HG03469 (cell line): ENCODE measurements around the gene RELT.

ENCODE experiments used
- ATAC-seq: cut with Tn5 transposase; IDR thresholded peaks from one replicate; pipeline ENCODE4 v1.9.1; 2021; ENCODE audit warnings: mild to moderate bottlenecking, moderate library complexity, moderate number of reproducible peaks; ENCODE audit not compliant: unreplicated experiment

The RELT gene

DNA sequence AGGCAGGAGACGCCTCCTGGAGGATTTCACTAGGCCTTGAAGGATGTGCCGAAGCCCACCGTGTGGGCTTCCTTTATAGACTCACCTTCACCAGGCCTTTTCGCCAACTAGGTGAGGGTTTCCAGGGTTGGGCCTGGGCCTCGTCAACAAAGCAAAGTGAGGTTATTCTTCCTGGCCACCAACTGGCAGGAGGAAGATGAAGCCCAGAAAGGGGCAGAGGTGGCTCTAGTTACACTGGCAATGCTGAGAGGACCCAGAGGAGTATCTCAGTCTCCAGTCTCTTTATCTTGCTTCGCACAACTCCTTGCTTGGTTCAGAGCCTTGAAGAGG lies 404 bp upstream of the RELT start:
- ATAC-seq = no peak

DNA sequence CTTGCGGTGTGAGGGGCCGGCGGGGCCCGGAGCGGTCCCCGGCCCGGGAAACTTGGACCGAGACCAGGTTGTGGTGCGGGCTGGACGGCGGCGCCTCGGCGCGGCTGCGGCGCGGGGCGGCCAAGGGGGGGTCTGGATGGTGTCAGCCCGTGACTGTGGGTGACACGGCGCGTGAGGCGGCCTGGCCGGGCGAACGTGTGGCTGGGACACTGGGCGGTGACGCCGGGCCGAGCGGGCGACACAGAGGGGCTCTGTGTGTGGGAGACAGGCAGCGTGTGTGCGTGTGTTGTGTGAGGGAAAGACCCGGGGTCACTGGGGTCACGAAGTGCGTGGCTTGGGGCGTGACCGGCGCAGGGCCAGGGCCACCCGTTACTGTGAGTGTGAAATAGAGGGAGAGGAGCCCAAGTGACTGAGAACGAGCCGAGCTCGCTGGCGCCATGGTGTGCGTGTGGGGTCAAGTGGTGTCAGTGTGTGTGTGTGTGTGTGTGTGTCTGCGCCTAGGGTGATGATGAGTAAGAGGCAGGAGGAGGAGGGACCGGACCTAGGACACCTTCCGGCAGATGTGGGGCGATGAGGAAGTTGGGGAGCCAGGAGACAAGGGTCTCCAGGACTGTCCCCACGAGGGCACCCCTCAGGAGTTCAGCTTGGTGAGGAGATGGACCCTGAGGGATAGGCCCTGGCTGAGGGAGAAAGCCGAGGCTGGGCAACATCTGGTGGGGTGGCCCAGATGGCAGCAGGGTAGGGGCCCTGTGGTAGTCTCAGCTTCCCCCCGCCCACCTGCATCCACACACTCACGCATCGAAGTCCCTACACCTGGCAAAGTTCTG lies 817 bp downstream of the RELT start:
- no peak for ATAC-seq

DNA sequence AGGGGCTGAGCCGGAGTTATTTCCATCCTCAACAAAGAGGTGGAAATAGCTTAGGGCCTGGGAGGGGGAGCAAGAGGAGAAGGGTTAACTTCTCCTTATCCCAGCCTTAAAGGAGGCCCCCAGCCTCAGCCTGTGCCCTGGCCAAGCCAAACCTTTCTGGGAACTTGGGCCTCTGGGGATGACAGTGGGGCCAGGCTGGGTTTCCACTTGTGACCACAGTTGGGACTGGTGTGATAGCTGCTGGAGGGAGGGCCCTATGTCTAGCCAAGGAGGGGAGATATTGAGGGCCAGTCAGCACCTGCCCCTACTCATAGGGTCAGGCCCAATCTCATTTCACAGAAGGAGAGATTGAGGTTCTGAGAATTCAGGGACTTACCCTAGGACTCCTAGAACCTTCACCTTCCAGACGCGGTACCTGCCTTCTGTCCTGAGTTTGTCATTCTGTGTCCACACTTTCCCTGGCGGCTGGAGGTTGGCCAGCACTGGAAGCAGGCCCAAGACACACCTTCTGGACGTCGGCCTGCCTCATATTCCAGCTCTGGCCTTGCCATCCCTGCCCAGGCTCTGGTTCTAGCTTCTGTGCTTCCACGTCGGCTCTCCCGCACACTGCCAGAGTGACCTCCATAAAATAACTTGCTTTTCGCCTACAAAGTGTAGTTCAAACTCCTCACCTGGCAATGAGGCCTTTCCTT lies 3.1 kb downstream of the RELT start:
- ATAC-seq = no peak

DNA sequence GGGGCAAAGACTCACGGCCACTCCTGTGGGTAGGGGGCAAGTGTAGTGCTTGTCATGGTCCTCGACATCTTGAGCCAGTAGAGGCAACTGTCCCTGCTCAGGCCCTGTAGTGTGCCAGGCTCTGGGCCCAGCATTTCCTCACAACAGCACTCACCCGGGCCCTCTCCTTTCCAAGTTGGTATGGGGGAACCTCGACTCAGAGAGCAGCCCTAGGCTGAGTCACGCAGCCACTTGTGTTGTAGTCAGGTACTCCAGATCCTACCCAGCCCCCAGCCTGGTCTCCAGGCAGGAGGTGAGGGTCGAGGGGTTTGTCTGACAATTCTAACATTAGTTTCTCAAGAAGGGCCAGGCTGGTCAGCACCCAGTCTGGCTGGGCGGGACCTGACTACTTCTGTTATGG lies 4.1 kb downstream of the RELT start:
- no peak for ATAC-seq

DNA sequence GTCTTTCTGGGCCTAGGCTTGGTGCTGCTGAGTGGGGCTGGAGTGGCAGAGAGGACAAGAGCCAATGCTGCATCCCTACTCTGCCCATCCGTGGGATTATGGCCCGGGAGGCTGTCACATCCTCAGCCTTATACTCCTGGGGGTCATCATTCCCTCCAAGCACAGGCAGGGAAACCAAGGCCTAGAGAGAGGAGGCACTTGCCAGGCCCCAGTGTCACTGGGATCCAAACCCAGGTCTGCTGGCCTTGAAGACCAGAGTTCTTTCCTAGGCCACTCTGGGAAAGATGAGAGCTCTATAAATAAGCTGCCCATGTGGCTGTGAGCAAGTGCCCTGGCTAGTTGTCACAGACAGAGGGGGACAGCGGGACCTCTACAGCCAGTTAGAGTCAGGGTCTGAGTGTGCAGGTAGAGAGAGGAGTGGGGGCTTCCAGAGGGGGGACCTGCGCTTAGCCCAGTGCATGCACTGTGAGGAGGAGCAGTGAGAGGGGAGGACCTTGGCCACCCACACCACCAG lies 4.8 kb downstream of the RELT start:
- ATAC-seq = no peak

DNA sequence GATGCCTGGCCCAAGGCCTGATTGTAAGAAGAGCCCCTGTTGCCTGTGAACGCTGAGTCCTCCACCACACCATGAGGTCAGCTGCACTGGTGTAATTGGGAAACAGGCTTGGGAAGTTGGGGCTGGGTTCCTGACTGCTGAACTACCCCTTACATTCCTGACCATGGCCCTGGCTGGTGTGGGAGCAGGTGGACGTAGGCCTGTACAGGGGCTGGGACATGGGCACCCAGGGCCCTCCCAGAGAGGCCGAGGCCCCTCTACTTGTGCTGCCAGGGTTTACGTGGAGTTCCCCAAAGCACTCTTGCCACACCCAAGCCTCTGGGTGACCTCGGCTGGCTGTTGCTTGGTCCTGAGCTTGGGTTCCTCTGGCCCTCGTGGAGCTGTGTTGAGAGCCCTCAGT lies 5.4 kb downstream of the RELT start:
- no peak for ATAC-seq

DNA sequence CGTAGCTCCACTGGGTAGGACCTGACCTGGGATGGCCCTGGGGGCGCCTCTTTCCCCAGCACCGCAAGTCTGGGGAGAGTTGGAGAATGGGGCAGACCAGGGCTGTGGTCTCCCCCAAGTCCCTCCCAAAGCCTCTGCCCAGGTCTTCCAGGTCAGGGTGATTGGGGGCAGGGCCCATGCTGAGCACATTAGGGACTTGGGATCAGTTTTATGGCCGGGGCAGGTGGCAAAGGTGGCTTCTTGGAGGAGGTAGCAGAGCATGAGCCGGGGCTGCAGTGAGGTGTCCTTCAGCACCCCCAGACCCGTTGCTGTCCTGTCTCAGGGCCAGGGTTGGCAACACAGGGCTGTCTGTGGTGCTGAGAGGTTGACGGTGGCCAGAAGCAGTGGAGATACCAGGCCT lies 6.0 kb downstream of the RELT start:
- ATAC-seq = no peak

DNA sequence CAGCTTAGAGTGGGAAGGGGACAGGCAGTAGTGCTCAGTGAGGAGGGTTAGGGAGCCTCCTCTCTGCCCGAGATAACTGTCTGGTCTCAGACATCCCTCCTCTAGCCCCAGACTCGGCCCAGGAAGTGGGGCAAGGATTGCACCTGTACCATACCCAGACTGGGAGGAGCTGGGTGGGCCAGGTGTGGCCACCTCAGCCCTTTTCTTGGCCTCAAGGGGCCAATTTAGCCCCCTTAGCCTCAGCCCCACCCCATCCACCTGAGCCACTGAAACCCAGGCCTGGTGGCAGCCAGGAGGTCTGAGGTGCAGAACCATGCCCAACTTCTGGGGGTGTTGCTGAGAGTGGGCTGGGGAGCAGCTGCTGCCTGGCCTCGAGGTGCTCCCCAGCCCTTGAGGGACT lies 6.5 kb downstream of the RELT start:
- ATAC-seq = no peak

DNA sequence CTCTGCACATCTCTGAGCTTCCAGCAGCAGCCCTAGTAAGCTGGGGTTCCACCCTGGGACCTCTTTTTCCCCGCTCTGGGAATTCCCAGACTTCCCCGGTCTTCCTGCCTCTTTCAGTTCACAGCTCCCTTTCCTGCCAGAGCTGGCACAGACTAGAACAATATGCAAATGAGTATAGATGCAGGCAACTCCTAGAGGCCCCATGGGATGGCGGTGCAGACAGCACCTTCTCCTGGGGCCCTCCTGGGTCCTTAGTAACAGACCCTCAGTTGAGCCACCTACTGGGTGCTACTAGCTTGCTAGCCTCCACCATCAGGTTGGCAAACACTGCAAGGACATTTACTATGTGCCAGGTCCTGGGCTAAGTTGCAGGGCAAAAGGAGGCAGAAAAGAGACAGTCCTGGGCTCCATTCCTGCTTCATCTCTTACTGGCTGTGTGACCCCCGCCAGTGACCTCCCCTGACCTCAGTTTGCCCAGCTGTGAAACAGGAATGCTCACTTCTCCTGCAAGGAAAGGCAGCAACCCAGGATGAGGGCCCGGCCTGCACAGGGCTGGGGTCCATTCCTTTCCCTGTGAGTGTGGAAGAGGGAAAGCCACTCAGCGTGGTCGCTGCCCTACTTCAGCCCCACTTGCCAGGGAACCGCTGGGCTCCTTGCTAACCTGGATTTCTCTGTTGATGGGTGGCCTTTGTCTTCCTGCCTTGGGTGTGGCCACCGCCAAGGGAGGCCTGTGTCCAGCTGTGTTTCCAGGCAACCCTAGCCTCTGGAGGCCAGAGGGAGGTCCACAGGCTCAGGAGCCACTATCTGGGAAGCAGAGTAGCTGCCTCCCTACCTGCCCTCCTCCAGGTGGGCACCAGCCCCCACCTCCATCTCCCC lies 7.3 kb downstream of the RELT start:
- ATAC-seq = no peak

DNA sequence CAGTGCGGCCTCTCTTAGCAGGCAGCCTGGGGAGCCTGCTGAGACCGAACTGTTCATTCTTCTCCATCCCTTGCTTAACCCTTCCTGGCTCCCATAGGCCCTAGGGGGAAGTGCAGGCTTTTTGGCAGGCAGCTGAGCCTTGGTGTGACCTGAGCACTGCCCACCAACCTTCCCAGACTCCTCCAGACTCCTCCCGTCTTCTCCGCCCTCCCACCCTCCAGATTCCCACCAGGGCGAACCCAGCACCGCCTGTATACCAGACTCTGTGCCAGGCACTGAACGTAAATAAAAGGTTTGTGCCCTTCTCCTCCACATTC lies 7.9 kb downstream of the RELT start:
- ATAC-seq = no peak

DNA sequence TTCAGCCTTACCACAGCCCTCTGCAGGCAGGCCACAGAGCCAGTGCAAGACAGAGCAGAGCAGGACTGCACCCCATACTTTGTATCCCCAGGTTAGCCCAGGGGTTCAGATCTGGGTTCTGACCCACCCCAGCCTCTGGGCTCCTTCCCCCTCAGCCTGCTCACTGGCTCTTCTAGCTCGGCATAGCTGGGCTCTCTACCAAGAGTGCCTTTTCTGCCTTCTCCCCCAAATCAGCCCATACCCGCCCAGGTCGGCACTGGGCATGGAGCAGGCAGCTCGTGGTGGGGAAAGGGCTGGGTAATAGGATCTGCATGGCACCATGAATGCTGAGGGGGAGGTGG lies 8.3 kb downstream of the RELT start:
- ATAC-seq = no peak

DNA sequence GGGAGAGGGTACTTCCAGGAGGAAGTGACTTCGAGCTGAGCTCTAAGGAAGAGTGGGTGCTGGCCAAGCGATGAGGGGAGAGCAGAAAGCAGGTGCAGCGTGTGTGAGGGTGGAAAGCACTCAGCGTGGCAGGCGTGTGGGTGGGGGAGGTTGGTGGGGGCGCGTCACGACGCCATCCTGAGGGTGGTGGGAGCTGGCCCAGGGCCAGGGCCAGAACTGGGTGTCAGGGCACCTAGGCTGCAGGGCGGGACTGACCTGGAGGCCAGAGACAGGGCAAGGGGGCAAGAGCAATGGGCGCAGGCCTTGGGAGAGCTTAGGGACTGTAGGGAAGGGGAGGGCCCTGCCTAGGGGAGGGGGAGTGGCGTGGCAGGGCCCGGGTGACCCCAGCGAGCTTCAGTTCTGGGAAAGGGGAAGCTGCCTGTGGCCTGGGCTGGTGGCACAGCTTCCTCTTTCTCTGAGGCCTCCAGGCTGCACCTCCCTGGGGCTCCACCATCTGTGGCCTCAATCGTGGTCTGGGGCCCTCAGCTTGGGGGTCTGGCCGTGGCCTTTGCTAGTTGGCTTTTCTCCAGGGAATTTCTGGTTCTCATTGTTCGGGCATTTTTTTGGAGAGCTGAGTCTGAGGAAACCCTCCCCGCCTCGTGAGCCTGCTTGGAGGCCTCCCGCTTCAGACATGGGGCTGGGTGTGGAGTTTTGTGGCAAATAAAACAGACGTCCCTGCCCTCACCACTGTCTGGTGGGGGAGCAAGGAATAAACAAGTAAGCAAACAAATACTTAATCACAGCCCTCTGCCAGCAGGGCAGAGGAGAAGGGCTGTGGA lies 8.9 kb downstream of the RELT start:
- no peak for ATAC-seq

DNA sequence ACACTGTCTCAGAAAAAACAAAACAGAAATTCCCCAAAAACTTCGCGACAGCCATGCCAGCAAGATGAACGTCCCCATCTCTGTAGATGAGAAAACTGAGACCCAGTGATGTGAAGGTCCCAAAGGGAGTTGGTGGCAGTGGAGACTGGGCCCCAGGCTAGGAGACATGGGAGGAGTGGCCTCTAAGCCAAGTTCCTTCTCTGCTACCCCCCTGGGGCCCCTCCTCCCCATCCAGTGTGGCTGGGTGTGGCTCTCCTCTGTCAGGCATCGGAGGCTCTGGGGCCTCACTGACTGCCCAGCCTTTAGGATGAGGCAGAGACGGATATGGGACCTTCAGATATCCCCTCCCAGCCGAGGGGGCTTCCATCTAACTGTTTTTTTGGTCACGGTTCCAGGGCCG lies 9.8 kb downstream of the RELT start:
- ATAC-seq = no peak

DNA sequence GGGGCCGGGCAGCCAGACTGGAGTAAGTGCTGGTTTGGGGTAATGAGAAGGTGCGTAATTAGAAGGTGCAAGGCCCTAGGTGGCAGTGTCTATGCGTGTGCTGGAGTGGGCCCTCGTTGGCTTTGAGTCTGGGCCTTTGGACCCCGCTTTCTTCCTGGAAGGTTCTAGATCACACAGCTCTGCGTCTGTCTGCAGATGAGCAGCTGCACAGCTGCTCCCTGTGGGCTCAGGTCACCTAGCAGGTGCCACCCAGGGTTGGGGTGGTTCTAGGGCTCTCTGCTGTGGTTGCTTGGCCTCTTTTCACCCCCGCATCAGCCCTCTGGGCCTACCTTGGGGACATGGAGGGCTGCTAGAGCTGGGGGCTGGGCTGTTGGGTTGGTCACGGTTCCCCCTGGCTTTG lies 10.3 kb downstream of the RELT start:
- no peak for ATAC-seq

DNA sequence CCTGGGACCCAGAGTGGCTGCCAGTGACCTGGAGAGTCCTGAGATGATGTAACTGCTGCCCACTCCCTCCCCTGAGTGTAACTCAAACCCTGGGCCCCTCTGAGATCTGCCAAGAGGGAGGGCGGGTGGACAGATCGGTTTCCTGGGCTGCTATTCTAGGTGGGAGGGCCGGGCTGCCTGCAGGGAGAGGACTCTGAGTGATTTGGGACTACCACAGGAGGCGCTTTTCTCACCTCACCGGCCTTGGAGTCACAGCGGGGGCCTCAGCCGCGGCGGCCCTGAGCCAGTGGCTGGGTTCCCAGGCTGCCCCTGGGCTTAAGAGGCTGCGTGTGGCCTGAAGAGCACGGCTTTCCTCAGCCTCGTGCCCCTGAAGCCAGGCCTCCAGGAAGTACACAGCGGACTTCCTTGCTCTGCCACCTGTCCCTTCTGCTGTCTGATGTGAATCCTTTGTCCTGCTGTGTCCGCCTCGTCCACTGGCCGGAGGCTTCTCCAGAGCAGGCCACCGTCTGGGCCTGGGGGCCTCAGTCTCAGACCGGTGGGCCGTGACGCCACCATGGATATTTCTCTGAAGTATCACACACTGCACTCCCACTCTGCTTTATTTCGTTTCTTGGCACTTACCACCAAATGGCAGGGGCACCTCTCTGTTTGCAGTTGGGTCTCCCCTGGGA lies 11.5 kb downstream of the RELT start:
- ATAC-seq = no peak

DNA sequence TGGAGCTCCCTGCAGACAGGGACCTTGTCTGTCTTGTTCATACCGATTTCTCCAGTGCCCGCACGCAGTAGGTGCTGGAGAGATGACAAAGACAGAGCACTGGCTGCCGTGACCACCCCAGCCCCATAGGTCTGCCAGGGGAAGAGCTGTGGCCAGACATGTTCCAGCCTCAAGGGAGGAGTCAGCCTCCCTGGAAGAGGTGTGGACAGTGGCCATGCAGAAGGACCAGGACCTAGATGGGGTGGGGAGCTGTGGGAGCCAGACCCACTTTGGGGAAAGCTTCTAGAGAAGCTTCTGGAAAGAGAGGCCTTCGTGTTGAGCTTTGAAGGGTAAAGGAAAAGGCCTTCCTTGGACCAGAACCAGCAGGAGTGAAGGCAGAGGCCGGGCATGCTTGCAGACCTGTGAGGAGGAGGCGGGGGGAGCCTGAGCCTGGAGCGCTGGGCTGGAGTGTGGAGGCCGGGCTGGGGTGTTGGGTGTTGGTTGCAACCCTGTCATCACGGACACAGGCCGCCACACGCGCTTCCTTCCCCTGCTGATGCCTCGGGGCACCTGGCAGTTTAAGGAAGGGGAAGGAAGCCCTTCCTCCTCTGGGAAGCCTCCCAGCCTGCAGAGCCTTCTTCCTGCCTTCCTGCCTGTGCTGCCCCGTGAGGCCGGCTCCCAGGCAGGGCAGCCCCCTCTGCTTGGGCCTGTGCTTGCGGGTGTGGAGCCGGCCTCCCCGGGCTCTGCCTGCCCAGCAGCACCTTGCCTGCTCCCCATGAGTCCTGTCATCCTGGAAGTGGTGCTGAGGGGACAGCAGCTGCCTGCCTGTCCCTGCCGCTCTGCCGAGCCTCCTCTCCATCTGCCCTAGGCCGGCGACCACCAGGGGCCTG lies 12.3 kb downstream of the RELT start:
- no peak for ATAC-seq

DNA sequence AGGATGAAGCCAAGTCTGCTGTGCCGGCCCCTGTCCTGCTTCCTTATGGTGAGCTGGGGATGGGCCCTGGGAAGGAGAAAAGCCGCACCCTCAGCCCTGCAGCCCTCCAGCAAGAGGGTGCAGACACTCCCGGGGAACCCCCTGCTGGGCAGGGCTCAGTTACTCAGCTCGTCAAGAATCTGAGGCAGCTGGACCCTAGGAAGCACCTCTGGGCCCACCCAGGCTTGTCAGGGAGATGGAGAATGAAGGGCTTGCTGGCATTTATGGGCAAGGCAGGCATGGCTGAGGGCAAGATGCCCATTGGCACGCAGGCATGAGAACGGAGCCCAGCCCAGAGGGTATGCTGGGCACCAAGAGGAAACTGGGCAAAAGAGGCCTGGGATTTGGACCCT lies 12.9 kb downstream of the RELT start:
- ATAC-seq = no peak

DNA sequence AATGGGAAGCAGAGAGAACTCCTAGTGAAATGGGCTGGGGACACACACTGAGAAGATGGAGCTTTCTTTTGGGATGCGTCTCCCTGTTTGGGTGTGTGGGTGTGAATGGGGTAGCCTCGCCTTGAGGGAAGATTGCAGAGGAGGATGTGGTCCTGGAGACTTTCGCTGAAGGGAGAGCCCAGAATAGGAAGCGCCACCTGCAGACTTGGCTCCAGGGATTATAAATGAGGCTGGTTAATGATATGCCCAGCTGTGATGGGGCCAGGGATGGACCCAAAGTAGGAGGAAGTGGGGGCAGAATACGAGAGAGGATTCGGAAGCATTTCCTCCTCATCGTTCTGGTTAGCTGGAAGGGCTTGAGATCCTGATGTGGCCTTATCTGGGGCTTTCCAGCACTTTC lies 13.7 kb downstream of the RELT start:
- no peak for ATAC-seq
